NCI-H1092 treated with DMSO at 0.1 percent for 48 hours (cell line): ENCODE data around the gene MAGI2.

ENCODE experiments used
- DNase-seq: peaks from one replicate; lab custom pipeline; 2025; lab: John Stamatoyannopoulos, UW

The MAGI2 gene

DNA sequence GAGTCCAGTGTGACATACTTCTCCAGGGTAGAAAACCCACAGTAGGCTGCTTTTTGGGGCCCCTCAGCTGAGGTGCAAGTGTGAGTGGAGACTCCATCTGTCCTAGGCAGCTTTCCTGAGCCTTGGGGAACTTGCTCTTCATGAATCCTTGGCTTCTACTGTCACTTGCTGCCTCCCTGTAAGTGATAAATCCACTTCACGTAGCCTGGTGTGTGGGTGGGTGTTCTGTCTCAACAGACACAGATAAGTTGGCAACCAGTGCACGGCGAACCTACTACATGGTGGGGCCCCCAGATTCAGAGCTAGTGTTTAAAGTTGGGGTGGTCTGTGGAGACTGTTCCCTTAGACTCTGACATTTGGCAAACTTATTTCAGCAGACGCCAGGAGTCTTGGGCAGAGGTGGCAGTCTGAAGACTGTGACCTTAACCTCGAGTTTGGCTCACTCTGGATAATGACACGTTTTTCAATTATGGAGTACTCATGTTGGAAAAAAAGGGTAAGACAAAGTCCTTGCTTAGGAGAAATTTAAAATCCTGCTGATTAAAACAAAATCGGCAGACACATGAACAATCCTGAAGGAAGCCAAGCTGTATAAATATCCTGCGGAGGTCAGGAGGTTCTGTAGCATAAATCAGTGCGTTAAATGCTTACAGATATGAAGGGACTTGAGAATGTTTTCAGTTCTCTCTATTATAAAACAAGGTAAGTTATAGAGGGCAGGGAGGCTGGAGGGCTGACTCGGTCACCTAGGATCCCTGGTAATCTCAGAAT is 1278.0 kb downstream of the MAGI2 start:
- no peak for DNase-seq

DNA sequence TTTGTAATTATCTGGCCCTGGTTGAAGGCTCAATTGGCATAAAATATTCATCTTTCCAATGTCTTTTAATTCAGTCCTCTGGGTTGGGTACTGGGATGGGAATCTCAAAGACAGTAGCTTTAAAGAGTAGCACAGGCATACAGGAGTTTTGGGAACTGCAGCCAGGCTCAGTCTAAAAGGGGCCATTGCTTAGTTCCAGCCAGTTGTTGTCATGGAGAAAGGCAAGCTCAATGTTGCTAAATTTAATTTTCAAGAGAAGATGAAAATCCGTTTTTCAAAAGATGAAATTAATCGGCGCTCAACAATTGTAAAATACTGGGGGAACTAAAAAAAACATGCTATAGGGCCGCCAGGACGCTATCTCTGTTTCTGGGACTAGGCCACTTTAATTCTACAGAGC is 1279.8 kb downstream of the MAGI2 start:
- no peak for DNase-seq

DNA sequence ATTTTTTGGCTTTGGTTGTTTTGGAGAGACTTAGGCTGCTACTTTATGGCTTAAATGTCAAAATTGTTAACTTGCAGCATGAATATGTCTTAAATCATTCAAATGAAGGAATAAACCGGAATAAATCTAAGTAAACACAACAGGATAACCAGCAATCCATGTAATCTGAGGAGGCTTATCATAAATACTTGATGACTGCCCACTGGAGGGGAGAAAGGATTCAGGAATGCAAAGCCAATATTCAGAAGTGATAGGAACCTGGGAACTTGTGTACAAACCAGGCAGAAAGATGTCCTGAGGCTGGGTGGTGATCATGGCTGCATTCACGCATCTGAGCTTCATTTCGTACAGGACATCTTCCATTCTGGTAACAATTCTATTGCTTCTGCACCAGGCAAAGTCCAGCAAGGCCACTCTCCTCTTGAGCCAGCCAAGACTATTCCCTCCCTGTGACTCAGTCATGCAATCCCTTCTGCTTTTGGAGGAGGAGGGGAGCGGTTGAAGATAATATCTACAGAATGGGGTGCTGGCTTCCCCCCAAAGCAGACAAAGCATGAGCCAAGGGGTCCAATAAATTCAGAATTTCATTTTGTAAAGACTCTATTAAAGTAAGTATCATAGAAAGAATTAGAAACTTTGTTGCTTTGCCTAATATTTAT is 1280.4 kb downstream of the MAGI2 start:
- peak; percentile 47 for DNase-seq

DNA sequence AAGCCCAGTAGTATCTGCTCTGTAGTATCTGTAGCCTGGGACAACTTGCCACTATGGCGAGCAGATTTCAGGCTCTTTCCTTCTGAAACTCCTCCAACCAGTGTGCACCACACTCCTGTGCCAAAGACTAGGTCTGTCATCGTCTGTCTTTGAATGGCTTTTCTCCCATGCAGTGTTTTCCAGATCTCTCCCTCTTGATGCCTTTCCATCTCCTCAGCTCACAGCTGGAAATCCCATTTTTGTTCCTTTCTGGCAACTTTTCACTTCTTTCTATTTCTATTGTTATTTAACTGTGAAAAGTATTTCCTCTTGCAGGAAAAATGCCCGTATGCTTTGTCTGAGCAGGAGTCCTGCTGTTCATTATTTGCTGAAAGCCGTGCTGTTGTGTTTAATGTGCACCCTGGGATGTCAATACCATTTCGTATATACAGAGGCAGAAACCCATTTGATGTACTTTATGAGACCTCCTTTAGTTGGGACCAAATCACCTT is 1281.2 kb downstream of the MAGI2 start:
- peak; percentile 71 for DNase-seq

DNA sequence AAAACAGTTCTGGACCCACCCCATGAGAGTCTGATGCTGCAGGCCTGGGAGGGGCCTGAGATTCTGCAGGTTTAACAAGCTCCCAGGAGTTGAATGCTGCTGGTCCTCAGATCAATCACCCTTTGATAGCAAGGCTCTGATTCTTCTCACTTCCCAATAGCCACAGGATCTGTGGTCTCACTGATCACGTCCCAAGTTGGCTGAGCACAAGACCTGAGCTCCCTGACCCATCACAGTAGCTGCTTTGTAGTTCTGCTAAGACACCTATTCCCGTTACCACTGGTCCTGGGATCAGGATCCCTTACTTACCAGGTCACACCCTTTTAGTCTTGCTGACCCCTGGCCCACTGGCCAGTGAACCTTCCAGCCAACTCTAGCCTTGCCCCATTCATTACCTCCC is 1282.1 kb downstream of the MAGI2 start:
- DNase-seq, result no peak

DNA sequence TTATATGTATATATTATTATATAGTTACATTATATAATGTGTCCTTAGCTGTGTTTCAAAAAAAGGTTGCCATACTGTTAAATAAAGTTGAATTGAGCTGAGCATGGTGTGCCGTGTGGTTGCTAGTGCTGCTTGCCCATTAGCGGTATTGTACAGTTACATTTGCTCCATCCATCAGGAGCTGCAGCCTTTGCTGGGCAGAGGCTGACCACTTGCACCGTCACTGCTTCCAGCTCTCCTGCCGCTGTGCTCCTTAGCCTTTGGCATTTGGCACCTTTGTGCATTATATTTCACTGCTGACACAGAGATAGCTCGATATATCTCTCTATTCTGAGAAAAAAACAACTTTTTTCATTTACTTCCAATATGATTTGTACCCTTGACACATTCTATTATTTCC is 1282.7 kb downstream of the MAGI2 start:
- DNase-seq, result no peak

DNA sequence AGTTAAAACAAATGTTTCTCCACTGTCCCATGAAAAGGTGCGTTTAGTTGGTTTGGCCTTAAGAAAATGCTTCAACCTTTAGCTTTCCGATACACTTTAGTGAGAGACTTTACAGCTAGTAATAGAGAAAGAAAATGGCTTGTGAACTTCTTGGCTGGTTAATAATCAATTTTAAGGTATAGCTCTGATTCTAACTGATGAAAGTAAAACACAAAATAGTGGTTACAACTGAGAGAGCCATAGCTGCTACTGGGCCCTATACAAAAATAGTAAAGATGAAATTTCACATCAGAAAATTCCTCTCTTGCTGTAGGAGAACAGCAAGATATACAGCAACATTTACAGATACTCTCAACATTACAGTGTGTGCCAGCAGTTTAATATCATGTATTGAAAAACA is 1283.5 kb downstream of the MAGI2 start:
- no peak for DNase-seq

DNA sequence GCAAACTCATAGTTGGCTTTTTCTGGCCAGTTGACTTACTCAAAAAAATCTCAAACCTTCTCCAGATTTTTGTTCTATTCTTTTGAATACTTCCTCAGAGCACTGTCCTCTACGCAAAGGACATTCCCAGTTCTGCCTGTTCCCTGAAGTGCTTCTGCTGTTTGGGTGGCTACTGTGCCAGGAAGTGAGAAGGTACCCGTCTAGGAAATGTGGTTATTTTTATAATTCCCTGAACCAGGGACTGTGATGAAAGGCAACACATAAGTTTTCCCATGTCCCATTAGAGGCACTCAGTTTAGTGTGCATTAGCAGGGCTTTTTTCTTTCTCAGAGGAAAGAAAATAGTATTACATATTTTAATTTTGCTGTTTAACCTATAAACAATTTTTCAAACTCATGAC is 1284.6 kb downstream of the MAGI2 start:
- no peak for DNase-seq

DNA sequence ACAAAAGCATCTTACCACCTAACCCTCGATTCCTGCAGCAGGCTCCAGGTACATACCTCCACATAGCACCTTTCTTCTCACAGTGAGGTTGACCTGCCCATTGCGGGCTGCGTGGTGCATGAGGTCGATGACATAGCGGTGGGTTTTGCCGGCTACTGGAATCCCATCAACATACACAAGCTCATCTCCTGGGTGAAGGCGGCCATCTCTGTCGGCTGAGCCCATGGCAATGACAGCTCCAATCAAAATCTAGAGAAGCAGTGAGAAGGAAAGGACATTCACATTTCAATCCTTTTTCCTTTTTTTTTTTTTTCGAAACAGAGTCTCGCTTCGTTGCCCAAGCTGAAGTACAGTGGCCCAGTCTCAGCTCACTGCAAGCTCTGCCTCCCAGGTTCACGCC is 1285.6 kb downstream of the MAGI2 start:
- DNase-seq, result no peak

DNA sequence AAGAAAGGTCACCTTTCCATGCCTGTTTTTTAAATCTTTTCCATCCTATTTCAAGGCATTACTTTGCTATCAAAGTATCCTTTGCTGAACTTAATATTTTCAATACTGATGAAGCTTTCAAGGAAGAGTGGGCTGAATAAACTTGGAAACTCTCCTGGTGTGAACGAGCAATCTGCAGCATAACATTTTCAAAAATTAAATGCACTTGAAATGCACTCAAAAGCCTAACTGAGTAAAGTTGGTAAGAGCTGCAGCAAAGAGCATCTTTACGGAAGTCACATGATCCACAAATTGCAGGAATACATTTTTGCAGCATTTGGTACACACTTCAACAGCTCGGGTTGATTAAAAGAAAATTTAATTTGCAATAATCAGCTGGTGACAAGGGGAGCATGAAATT is 1287.6 kb downstream of the MAGI2 start:
- DNase-seq, result no peak

DNA sequence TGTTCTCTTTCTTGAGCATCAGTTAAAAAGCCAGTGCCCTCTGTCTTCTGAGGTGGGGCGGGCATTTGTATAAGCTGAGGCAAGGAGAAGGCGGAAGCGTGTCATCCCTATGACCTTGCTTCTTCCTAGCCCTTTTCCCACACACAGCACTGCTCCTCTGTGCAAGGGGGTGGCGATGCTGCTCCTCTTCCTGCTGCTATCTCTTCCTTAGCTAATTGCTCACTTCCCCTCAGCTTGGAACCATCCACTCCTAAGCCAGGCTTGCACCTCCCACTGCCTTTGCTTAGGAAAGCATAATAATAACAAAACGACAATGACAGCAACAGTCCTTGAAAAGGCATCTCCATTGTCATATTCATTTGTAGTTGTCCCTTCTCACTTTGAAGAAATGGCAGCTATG is 1288.0 kb downstream of the MAGI2 start:
- no peak for DNase-seq

DNA sequence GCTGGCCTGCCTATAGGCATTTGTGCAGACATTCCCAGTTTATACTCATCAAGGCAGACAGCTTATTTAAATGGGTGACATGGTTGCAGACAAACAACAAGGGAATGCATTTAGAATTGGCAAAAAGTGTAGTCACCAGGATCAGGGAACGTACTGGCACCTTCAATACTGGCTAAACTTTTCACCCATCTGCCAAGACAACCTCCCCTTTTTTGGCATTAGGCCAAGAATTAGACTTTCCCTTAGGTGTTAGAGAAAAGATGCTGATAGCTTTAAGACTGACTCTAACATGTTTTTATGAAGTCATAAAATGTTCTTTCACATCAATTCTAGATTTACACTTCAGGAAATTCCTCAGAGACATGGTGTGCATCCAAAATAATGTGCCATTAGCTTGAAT is 1289.0 kb downstream of the MAGI2 start:
- no peak for DNase-seq

DNA sequence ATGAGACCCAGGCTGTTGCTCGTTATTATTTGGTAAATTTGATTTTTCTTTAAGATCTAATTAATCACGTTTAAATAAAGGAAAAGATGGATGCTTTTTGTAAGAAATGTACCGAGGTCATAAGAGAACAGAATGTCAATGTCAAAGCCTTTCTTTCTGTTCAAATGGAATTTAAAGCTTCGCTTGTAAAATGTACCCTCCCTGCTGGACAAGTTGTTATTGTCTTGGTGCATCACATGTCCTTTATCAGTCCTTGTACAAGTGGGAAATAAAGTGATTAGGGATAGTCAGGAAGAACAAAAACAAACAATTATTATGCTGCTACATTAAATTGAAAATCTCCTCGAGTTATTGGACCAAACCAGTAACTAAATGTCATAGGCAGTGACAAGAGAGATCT is 1291.7 kb downstream of the MAGI2 start:
- no peak for DNase-seq

DNA sequence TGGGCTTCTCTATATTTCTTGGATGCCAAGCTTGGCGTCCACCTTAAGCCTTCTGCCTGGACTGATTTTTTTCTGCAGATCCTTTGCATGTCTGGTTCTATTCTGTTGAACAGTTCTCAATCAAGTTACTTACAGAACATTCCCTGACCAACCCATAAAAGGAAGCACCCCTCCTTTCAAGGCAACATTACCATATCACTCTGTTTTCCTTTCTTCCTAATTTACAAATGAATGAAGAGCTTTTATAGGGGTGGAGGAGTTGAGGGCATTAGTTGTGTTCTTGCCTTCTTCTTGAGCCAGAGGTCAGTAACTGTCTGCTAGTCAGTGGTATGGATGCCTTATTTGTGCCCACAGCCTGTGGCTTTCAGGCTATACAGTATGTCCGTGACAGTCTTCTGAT is 1293.9 kb downstream of the MAGI2 start:
- DNase-seq, result no peak

DNA sequence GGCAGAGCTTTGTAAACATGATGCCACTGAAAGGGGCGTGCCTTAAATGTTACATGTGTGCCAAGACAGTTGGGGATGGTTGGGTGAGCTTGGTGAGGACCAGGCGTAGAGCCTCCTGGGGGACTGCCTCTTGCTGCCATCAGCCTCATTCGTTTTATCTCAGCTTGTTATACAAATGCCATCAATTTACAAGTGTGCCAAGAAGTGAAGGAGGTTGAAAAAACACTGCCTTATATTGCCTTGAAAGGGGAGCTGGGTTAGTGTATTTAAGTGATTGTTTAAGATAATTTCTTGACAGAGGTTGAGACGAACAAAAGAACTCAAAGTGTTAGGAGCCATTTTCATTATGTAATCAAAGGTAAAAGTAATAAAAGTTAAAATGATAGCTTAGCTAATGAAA is 1300.2 kb downstream of the MAGI2 start:
- peak; percentile 67 for DNase-seq

DNA sequence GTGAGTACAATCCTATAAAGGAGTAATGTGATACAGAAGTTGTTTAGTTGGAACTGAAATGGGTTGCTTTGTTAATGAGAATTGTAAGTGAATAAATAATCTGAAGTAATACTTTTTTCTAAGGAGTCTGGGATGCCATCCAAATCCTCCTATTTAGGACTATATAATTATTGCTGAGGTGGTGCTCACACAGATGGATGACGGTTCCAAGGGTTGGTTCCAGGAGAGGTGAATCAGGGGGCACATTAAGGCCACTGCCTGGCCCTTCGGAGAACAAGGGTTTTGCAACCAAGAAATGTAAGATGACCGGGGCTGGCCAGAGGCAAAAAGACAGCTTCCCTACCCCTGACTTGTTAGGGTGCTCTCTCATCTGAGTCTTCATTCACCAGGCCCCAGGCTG is 1302.2 kb downstream of the MAGI2 start:
- peak; percentile 98 for DNase-seq

DNA sequence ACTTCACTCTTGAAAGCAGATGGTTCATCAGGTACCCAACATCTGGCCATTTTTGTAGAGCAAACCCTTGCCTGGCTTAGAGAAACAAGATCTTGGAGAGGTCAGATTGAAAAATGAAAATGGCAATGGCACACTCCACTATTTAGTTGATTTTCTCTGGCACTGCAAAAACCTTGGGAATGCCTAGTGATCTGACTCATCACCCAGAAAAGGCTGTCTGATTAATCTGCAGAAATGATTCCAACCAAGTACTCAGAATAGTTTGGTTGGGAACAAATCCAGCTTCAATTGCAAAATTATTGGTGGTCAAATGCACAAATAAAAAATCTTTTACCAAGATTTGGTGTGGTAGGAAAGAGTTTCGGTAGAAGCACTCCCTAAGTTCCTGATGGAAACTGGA is 1303.7 kb downstream of the MAGI2 start:
- peak; percentile 33 for DNase-seq

DNA sequence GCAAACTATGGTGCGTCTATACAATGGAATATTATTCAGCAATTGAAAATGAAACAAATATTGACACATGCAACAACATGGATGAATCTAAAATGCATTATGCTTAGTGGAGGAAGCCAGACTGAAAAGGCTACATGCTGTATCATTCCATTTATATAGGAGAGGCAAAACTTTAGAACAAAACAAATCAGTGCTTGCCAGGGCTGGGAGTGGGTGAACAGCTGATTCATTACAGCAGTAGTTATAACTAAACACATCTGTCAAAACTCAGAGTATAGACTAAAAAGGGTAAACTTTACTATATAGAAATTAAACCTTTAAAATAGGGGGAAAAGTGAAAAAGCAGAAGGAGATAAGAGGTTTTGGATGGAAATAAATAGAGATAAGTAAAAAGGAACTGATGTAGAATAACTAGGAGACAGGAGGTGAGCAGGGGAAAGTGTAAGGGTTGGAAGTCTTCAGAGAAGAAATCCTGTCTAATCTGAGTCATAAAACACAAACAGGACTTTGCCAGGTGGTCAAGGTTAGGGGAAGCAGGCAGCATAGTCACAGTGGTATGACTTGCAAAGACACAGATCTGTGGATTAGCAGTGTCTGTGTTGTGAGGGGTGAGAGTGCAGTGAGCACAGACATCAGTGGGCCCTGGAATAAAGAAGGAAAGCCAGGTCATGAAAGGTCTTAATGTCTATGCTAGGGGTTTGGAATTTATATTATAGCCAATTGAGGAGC is 1305.1 kb downstream of the MAGI2 start:
- no peak for DNase-seq

DNA sequence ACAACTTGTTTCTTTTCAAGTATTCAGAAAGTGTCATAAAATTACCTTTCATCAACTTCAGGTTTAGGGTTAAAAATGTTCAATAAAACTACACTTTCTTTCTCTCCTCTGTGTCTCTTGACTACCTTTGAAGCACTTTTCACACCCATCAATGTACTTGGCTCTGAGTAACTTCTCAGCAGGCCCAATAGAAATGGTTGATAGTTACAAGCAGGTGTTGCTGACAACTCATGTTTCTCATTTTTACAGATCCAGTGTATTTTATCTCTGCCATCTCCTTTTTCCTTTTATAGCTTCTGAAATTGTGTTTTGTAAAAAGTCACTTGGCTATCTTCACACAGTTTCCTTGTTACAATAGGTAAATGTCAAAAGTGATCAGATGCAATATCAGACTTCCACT is 1306.9 kb downstream of the MAGI2 start:
- DNase-seq, result no peak

DNA sequence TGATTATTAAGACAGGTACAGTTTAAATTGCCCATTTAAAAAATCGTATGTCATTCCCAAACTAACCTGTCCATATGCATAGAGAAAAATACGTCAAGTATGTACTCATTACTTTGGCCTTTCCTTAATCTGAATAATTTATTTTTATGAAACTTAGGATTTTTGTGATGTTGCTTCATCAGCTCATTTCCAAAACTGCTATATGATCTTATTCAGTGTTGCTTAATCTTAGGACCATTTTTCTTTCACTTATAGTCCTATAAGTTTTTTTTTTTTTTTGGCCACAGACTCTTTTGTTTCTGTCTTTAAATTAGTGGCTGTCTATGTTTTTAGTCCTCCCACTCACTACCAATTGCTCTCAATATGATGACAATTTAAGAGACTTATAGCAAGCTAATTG is 1309.8 kb downstream of the MAGI2 start:
- no peak for DNase-seq

DNA sequence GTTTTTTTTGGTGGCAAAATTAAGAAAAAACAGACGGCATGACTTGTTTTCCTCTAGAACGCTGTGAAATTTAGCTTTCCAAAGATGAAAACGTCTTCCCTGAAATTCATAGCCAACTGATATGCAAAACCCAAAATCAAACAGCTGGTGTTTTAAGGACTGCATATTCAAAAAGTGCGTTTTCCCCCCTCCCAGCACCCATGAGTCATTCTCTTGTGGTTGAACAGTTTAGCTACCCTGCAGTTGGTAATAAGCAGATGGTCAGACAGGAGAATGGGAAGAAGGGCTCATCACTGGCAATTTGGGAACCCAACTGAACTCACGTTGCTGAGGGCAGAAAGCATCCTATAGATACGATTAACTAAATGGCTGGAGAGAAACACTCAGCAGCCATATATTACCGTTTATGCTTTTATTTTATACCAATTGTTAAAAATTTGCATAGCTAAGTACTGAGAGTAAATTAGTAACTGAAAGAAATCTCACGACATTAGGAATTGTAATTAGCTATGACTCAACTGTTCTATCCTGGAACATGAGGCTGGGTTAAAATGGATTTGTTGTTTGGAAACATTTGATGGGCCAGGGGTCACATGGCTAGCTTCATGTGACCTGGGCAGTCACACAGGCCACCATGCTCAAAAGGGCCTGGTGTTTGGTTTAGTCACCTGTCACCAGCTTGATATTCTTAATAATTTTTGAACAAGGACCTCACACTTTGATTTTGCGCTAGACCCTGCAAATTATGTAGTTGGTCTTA is 1311.8 kb downstream of the MAGI2 start:
- DNase-seq, result no peak

DNA sequence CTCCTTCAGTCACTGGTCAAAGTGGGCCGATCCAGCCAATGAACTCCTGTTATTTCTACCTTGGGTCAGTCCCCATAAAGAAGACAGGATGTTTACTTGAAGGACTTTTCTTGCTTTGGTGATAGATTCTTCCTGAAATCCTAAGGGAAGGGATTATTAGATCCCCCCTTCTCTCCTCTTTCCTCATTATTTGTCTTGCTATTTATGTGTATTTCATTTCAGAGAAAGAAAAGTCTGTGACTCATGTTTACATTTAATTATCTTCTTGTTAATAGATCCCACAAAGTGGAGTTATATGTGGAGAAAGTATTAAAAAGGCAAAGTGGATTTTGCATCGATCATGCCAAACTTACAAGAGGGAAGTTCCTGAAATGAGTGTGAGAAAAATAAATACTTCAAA is 1313.4 kb downstream of the MAGI2 start:
- no peak for DNase-seq
